ES-I3 (cell line): Measurements from ENCODE around the gene GJB3.
A peak's percentile ranks its signal among the peaks of the same experiment; 100 is the strongest.
"Not testable (repeated sequence)": the region's sequence is repeated elsewhere in the genome, so short reads cannot be mapped to it uniquely, and the experiment has no call there.

ENCODE experiments used
- H3K36me3 ChIP-seq: 2 replicates; pipeline ENCODE4 v1.6.1; 2013; ENCODE audit warnings: mild to moderate bottlenecking, low read length, control low read depth, moderate library complexity; ENCODE audit not compliant: insufficient read depth
- H3K4me1 ChIP-seq: 2 replicates; pipeline ENCODE4 v1.6.1; 2013; ENCODE audit warnings: mild to moderate bottlenecking, control low read depth, low read length; ENCODE audit not compliant: insufficient read depth
- H3K9ac ChIP-seq: 2 replicates; pipeline ENCODE4 v1.6.1; 2013; ENCODE audit warnings: low read depth, mild to moderate bottlenecking, low read length, moderate library complexity
- H3K9me3 ChIP-seq: 2 replicates; pipeline ENCODE4 v1.6.1; 2013; ENCODE audit warnings: mild to moderate bottlenecking, low read length, moderate library complexity; ENCODE audit not compliant: control insufficient read depth, insufficient read depth

The GJB3 gene

DNA sequence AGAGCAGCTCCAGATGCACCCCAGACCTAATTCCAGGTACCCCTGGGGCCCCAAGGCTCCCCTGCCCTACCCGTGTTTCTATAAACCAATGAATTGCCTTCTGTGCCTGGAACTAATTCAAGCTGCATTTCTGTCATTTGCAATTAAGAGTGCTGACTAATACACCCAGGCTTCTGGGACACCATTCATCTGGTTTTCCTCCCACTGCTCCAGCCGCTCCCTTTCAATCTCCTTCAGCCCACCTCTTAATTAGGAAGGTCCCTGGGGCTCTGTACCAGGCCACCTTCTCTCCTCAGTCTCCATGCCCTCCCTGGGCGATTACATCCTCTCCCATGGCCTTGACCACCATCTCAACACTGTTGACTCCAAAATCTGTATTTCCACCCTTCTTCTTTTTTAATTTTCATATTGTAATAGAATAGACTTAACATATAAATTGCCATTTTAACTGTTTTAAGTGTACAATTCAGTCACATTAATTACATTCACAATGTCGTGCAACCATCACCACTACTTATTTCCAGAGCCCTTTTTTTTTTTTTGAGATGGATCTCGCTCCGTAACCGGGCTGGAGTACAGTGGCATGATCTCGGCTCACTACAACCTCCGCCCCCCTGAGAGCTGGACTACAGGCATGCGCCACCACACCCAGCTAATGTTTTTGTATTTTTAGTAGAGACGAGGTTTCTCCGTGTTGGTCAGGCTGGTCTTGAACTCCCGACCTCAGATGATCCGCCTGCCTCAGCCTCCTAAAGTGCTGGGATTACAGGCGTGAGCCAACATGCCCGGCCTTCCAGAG, 9.2 kb upstream of the GJB3 start:
- Histone ChIP-seq H3K4me1 (peaks cover 10% of the 10 kb centered on the region), H3K9me3 (no peaks in the 10 kb centered on the region), H3K9ac (no peak overlapping the region), H3K36me3 (no peaks in the 10 kb centered on the region)

DNA sequence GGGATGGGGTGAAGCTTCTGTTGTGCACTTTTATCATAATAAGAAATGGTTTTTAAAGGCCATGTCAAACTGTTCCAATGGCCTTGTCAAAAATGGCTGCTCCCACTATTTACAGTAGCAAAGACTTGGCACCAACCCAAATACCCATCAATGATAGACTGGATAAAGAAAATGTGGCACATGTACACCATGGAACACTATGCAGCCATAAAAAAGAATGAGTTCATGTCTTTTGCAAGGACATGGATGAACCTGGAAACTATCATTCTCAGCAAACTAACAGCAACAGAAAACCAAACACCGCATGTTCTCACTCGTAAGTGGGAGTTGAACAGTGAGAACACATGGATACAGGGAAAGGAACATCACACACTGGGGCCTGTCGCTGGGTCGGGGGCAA, 7.9 kb upstream of the GJB3 start:
- H3K4me1 ChIP-seq: peaks cover 10% of the 10 kb centered on the region

DNA sequence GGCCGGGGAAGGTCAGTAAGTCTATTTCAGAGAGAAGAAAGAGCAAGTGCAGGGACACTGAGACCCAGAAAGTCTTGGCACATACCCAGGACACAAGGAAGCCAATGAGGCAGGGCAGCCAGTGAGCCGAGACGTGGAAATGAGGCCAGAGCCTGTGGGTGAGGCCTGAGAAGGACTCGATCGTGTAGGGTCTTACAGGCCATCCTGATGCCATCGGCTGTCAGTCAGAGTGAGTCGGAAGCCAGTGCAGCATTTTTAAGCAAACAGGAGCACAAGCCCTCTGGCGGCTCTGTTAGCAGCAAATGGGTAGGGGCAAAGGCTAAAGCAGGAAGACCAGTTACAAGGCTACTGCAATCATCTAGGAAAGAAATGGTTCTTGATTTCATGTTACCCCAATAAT, 6.1 kb upstream of the GJB3 start:
- no peaks in the 10 kb centered on the region for H3K9me3 ChIP-seq
- H3K9ac ChIP-seq: no peak overlapping the region
- H3K4me1 ChIP-seq: peaks cover 10% of the 10 kb centered on the region
- H3K36me3 ChIP-seq: no peaks in the 10 kb centered on the region

More for the DNA sequence above, 7.9 kb upstream of the GJB3 start:
- not testable (repeated sequence) for H3K36me3 ChIP-seq, H3K9me3 ChIP-seq, H3K9ac ChIP-seq

DNA sequence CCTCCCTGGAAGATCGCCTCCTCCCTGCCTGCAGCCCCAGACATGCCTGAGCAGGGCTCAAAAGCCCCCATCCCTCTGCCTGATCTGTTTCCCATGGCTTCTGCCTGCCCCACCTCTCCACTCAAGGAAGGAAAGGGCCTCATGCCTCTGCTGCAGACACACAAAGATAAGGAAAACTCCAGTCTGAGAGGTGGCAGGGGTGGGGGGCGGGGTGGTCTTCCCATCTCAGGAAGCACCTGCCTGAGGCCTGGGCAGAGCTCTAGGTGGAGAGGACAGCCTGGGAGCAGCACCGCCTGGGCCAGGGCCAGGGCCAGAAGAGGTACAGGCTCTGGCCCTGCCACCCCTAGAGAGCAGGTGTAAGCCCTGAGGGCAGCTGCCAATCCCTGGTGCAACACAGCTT, 4.1 kb upstream of the GJB3 start:
- no peak overlapping the region for H3K9ac ChIP-seq
- H3K36me3 ChIP-seq: no peaks in the 10 kb centered on the region
- H3K4me1 ChIP-seq: no peaks in the 10 kb centered on the region
- H3K9me3 ChIP-seq: no peaks in the 10 kb centered on the region

DNA sequence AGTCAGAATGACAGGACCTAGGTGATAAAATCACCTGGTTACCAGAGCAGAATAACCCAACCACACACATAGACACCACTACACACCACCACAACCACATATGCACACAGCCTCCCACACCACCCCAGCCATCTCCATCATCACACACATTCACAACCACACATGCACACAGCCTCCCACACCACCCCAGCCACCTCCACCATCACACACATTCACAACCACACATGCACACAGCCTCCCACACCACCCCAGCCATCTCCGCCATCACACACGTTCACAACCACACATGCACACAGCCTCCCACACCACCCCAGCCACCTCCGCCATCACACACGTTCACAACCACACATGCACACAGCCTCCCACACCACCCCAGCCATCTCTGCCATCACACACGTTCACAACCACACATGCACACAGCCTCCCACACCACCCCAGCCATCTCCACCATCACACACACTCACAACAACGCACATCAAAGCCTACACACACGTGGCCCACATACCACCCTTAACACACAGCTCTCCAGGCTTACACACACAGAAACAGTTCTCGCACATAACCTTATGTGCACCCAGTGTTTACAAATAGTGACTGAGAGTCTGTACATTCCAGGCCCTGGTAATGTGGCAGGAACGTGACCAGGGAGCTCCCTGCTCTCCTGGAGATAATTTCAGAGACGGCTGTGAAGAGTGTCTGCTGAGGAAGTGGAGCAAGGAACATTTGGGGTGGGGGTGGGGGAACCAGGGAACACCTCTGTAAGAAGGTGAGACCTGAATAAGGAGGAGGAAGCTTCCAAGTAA, 3.3 kb upstream of the GJB3 start:
- Histone ChIP-seq H3K4me1 (0 out of 2 replicates have a peak, but pooled peaks cover 5% of the 10 kb centered on the region), H3K9ac (no peak overlapping the region), H3K9me3 (no peaks in the 10 kb centered on the region), H3K36me3 (no peaks in the 10 kb centered on the region)

DNA sequence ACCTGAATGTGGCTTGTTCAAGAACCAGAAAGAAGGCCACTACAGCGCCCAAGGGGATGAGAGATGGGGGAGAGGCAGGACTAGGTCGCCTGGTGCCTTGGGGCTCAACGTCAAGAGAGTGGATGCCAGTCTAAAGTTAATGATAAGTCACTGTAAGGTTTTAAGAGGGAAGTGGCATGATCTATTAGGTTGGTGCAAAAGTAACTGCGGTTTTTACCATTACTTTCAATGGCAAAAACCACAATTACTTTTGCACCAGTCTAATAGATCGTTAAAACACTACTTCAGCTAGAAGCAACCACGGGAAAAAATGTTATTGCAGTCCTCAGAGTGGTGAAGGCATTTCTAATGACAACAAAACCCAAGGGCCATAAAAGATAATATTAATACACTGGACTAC, 2.6 kb upstream of the GJB3 start:
- H3K9ac ChIP-seq: no peak overlapping the region
- no peaks in the 10 kb centered on the region for H3K9me3 ChIP-seq
- H3K4me1 ChIP-seq: 0 out of 2 replicates have a peak, but pooled peaks cover 5% of the 10 kb centered on the region
- no peaks in the 10 kb centered on the region for H3K36me3 ChIP-seq

DNA sequence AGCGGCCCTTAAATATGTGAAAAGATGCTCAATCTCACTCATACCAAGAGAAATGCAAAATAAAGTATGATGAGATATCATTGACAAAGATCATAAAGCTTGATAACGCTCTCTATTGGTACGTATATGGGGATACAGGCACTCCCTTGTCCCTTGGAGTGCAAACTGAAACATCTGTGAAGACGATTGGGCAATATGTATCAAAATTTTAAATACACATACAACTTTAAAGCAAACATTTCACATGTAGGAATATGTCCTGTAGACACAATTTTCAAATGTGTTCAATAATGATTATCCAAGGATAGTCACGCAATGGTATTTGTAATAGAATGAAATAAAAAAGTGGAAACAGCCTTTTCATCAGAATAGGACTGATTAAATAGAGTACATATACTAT, 2.0 kb upstream of the GJB3 start:
- Histone ChIP-seq H3K4me1 (0 out of 2 replicates have a peak, but pooled peaks cover 5% of the 10 kb centered on the region), H3K9ac (no peak overlapping the region), H3K36me3 (no peaks in the 10 kb centered on the region), H3K9me3 (no peaks in the 10 kb centered on the region)

DNA sequence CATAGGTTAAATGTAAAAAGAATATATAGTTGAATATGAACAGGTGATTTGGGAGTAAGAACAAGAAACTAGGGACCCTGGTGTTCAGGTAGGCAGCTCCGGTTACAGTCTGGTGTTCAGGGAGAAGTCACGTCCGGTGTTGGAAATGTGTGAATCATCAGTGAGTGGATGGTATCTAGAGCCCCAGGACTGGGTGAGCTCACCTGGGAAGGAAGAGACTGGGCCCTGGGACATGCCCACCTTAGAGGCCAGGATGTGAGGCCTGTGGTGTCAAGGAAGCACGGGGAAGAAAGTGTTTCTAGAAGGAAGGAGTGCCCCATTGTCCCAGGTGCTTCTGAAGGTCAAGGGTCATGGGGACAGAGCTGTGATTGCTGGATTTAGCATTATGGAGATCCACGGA, 1.5 kb upstream of the GJB3 start:
- Histone ChIP-seq H3K4me1 (0 out of 2 replicates have a peak, but pooled peaks cover 5% of the 10 kb centered on the region), H3K9ac (no peak overlapping the region), H3K9me3 (no peaks in the 10 kb centered on the region), H3K36me3 (no peaks in the 10 kb centered on the region)

DNA sequence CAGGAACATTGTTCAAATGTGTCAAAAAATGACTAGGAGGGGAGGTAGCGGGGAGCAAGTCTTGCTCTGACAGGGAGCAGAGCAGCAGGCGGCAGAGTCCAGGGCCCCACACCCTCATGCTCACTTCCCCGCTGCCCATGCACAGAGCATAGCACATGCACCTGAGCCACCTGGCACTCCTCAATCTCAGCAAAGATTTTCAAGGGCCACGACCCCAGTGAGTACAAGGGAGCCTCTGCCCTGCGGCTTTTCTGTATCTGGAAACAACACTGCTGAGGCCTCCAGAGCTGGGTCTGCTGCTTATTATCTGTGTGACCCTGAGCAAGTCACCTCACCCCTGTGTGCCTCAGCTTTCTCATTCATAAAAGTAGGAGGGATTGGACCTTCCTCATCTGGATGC, 1.1 kb upstream of the GJB3 start:
- H3K36me3 ChIP-seq: no peaks in the 10 kb centered on the region
- no peak overlapping the region for H3K9ac ChIP-seq
- no peaks in the 10 kb centered on the region for H3K9me3 ChIP-seq
- 0 out of 2 replicates have a peak, but pooled peaks cover 5% of the 10 kb centered on the region for H3K4me1 ChIP-seq

DNA sequence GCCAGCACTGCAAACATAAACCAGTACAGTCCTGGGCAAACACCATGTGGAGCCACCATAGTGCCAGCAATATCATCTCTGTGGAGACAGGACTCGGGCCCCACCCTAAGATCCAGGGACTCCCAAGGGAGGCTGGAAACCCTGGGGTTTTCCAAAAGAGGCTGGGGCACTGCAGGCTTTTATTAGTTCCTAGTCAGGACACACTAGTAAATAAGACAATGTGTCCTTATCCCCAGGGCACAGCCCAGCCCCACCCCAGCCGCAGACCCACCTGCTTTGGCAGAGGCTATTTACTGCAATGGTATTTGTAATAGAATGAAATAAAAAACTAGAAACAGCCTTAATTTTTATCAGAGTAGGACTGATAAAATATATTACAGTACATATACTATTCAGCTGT, 486 bp upstream of the GJB3 start:
- Histone ChIP-seq H3K9ac (peak overlapping the region; percentile 73; the same call in 1 of the 2 replicates), H3K36me3 (no peaks in the 10 kb centered on the region), H3K4me1 (0 out of 2 replicates have a peak, but pooled peaks cover 5% of the 10 kb centered on the region), H3K9me3 (no peaks in the 10 kb centered on the region)

DNA sequence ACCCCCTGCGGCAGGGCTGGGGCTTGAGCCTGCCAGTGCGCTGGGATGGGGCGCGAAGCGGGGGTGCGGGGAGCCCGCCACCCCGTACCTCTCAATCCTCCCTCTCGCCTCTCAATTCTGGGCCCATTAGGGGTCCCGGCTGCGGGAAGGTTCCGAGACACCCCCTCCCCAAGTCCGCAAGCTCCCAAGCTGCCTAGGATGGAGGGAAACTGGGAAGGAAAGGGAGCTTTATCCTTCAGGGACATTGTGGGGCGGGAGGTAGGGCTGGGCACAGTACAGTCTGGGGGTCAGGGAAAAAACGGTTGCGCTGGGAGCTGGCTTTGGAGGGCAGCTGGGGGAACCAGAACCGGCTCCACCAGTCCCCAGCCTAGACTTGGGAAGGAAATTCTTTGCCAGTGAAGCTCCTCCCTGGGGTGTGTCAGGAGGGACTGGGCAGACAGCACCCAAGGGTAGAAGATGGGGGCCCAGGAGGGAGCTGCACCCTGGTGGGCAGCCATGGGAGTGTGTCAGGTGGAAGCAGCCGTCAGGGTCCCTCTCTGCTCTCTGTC, 904 bp downstream of the GJB3 start:
- Histone ChIP-seq H3K4me1 (0 out of 2 replicates have a peak, but pooled peaks cover 5% of the 10 kb centered on the region), H3K36me3 (no peaks in the 10 kb centered on the region), H3K9ac (peak overlapping the region; percentile 73; the same call in 1 of the 2 replicates), H3K9me3 (no peaks in the 10 kb centered on the region)

DNA sequence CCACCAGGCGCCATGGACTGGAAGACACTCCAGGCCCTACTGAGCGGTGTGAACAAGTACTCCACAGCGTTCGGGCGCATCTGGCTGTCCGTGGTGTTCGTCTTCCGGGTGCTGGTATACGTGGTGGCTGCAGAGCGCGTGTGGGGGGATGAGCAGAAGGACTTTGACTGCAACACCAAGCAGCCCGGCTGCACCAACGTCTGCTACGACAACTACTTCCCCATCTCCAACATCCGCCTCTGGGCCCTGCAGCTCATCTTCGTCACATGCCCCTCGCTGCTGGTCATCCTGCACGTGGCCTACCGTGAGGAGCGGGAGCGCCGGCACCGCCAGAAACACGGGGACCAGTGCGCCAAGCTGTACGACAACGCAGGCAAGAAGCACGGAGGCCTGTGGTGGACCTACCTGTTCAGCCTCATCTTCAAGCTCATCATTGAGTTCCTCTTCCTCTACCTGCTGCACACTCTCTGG, 3.8 kb downstream of the GJB3 start:
- Histone ChIP-seq H3K36me3 (no peaks in the 10 kb centered on the region), H3K4me1 (0 out of 2 replicates have a peak, but pooled peaks cover 5% of the 10 kb centered on the region), H3K9me3 (no peaks in the 10 kb centered on the region), H3K9ac (no peak overlapping the region)

DNA sequence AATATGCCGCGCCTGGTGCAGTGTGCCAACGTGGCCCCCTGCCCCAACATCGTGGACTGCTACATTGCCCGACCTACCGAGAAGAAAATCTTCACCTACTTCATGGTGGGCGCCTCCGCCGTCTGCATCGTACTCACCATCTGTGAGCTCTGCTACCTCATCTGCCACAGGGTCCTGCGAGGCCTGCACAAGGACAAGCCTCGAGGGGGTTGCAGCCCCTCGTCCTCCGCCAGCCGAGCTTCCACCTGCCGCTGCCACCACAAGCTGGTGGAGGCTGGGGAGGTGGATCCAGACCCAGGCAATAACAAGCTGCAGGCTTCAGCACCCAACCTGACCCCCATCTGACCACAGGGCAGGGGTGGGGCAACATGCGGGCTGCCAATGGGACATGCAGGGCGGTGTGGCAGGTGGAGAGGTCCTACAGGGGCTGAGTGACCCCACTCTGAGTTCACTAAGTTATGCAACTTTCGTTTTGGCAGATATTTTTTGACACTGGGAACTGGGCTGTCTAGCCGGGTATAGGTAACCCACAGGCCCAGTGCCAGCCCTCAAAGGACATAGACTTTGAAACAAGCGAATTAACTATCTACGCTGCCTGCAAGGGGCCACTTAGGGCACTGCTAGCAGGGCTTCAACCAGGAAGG, 4.3 kb downstream of the GJB3 start:
- Histone ChIP-seq H3K9ac (no peak overlapping the region), H3K9me3 (no peaks in the 10 kb centered on the region), H3K4me1 (0 out of 2 replicates have a peak, but pooled peaks cover 5% of the 10 kb centered on the region), H3K36me3 (no peaks in the 10 kb centered on the region)

DNA sequence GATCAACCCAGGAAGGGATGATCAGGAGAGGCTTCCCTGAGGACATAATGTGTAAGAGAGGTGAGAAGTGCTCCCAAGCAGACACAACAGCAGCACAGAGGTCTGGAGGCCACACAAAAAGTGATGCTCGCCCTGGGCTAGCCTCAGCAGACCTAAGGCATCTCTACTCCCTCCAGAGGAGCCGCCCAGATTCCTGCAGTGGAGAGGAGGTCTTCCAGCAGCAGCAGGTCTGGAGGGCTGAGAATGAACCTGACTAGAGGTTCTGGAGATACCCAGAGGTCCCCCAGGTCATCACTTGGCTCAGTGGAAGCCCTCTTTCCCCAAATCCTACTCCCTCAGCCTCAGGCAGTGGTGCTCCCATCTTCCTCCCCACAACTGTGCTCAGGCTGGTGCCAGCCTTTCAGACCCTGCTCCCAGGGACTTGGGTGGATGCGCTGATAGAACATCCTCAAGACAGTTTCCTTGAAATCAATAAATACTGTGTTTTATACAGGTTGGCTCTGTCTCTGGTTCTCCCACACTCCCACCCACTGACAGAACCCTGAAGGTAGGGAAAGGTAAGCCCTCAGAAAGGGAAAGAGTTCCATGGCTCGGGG, 5.0 kb downstream of the GJB3 start:
- no peaks in the 10 kb centered on the region for H3K9me3 ChIP-seq
- no peaks in the 10 kb centered on the region for H3K36me3 ChIP-seq
- 0 out of 2 replicates have a peak, but pooled peaks cover 5% of the 10 kb centered on the region for H3K4me1 ChIP-seq
- H3K9ac ChIP-seq: no peak overlapping the region
